IPS-15b (cell line): ENCODE results near the gene TROAP.
A peak's percentile ranks its signal among the peaks of the same experiment; 100 is the strongest.

Source experiments
- H3K27me3 ChIP-seq: one replicate; pipeline ENCODE4 v1.6.1; 2013; ENCODE audit warnings: low read length; ENCODE audit not compliant: control insufficient read depth, insufficient read depth
- H3K36me3 ChIP-seq: one replicate; pipeline ENCODE4 v1.6.1; 2013; ENCODE audit warnings: low read length; ENCODE audit not compliant: control insufficient read depth, insufficient read depth
- H3K4me1 ChIP-seq: one replicate; pipeline ENCODE4 v1.6.1; 2013; ENCODE audit warnings: mild to moderate bottlenecking, low read length; ENCODE audit not compliant: control insufficient read depth, insufficient read depth
- H3K4me3 ChIP-seq: one replicate; pipeline ENCODE4 v1.5.1; 2013; ENCODE audit warnings: low read depth, low read length
- H3K9ac ChIP-seq: one replicate; pipeline ENCODE4 v1.6.1; 2013; ENCODE audit warnings: low read depth, mild to moderate bottlenecking, low read length
- H3K9me3 ChIP-seq: one replicate; pipeline ENCODE4 v1.6.1; 2013; ENCODE audit warnings: mild to moderate bottlenecking, low read length; ENCODE audit not compliant: control insufficient read depth, insufficient read depth

Gene TROAP

GRCh38 chr12:49348781-49349180, 25.7 kb downstream of the TROAP start:
- H3K4me1 ChIP-seq: peaks cover 5% of the 10 kb centered on the region

GRCh38 chr12:49349266-49349665, 26.2 kb downstream of the TROAP start:
- Histone ChIP-seq H3K27me3 (peaks cover 59% of the 10 kb centered on the region), H3K9me3 (no peaks in the 10 kb centered on the region), H3K36me3 (no peaks in the 10 kb centered on the region), H3K9ac (no peak overlapping the region), H3K4me3 (no peak overlapping the region), H3K4me1 (peaks cover 5% of the 10 kb centered on the region)

More at GRCh38 chr12:49348781-49349180, 25.7 kb downstream of the TROAP start:
- Histone ChIP-seq H3K9ac (no peak overlapping the region), H3K27me3 (peaks cover 63% of the 10 kb centered on the region), H3K36me3 (no peaks in the 10 kb centered on the region), H3K9me3 (no peaks in the 10 kb centered on the region), H3K4me3 (no peak overlapping the region)

GRCh38 chr12:49352351-49352750, 29.3 kb downstream of the TROAP start:
- Histone ChIP-seq H3K27me3 (peaks cover 33% of the 10 kb centered on the region), H3K9ac (no peak overlapping the region), H3K9me3 (no peaks in the 10 kb centered on the region)

GRCh38 chr12:49355913-49356312, 32.9 kb downstream of the TROAP start:
- Histone ChIP-seq H3K27me3 (peaks cover 9% of the 10 kb centered on the region), H3K4me3 (no peak overlapping the region), H3K36me3 (no peaks in the 10 kb centered on the region), H3K9ac (no peak overlapping the region), H3K4me1 (no peaks in the 10 kb centered on the region), H3K9me3 (no peaks in the 10 kb centered on the region)

More at GRCh38 chr12:49352351-49352750, 29.3 kb downstream of the TROAP start:
- Histone ChIP-seq H3K4me1 (peaks cover 1% of the 10 kb centered on the region), H3K4me3 (no peak overlapping the region), H3K36me3 (no peaks in the 10 kb centered on the region)

- no peak overlapping the region for H3K9ac ChIP-seq
- no peaks in the 10 kb centered on the region for H3K9me3 ChIP-seq
- H3K4me1 ChIP-seq: no peaks in the 10 kb centered on the region
- H3K36me3 ChIP-seq: no peaks in the 10 kb centered on the region
- peaks cover 9% of the 10 kb centered on the region for H3K27me3 ChIP-seq
- H3K4me3 ChIP-seq: no peak overlapping the region
These were observed 34.1 kb downstream of the TROAP start for GRCh38 chr12:49357103-49357678.

GRCh38 chr12:49358483-49359141, 35.6 kb downstream of the TROAP start:
- Histone ChIP-seq H3K9me3 (no peaks in the 10 kb centered on the region), H3K4me1 (no peaks in the 10 kb centered on the region), H3K4me3 (no peak overlapping the region), H3K9ac (no peak overlapping the region), H3K36me3 (no peaks in the 10 kb centered on the region), H3K27me3 (peaks cover 3% of the 10 kb centered on the region)

GRCh38 chr12:49359671-49360070, 36.6 kb downstream of the TROAP start:
- no peak overlapping the region for H3K9ac ChIP-seq
- H3K4me3 ChIP-seq: no peak overlapping the region
- no peaks in the 10 kb centered on the region for H3K4me1 ChIP-seq
- peaks cover 7% of the 10 kb centered on the region for H3K27me3 ChIP-seq
- no peaks in the 10 kb centered on the region for H3K9me3 ChIP-seq
- no peaks in the 10 kb centered on the region for H3K36me3 ChIP-seq

GRCh38 chr12:49362077-49362476, 39.0 kb downstream of the TROAP start:
- H3K9me3 ChIP-seq: no peaks in the 10 kb centered on the region
- H3K4me3 ChIP-seq: no peak overlapping the region
- H3K4me1 ChIP-seq: no peaks in the 10 kb centered on the region
- H3K9ac ChIP-seq: no peak overlapping the region
- H3K36me3 ChIP-seq: no peaks in the 10 kb centered on the region
- peaks cover 18% of the 10 kb centered on the region for H3K27me3 ChIP-seq

GRCh38 chr12:49364989-49365388, 41.9 kb downstream of the TROAP start:
- peaks cover 6% of the 10 kb centered on the region for H3K4me1 ChIP-seq
- H3K36me3 ChIP-seq: no peaks in the 10 kb centered on the region
- no peaks in the 10 kb centered on the region for H3K9me3 ChIP-seq
- no peak overlapping the region for H3K9ac ChIP-seq
- peaks cover 18% of the 10 kb centered on the region for H3K27me3 ChIP-seq
- no peak overlapping the region for H3K4me3 ChIP-seq

- Histone ChIP-seq H3K9me3 (no peaks in the 10 kb centered on the region), H3K36me3 (no peaks in the 10 kb centered on the region), H3K4me1 (peaks cover 6% of the 10 kb centered on the region), H3K4me3 (no peak overlapping the region), H3K9ac (no peak overlapping the region), H3K27me3 (peaks cover 18% of the 10 kb centered on the region)
These were observed 42.5 kb downstream of the TROAP start for GRCh38 chr12:49365542-49365941.

GRCh38 chr12:49366096-49366651, 43.1 kb downstream of the TROAP start:
- Histone ChIP-seq H3K9ac (peak overlapping the region; percentile 85), H3K4me3 (peak overlapping the region; percentile 87), H3K9me3 (no peaks in the 10 kb centered on the region), H3K4me1 (peaks cover 6% of the 10 kb centered on the region), H3K27me3 (peaks cover 18% of the 10 kb centered on the region), H3K36me3 (no peaks in the 10 kb centered on the region)
